GM12878 (cell line): ENCODE results near the gene CPSF4L. TPM values are rescaled to one million over a fixed set of nuclear protein-coding genes. Genes with fewer than 3 reads are reported as not detected.

Source experiments
- ATAC-seq: fragments of 200-7000 bp; cut with Tn5 transposase; 3 replicates; pipeline ENCODE4 v1.9.1; 2020; ENCODE audit warnings: mild to moderate bottlenecking, moderate library complexity
- BruUV-seq: library from RNA; stranded (reverse); fragments of 400-500 nt; replicated peaks from 2 replicates; lab custom pipeline; 2021; lab: Mats Ljungman, UMichigan
- CTCF ChIA-PET: fragments of 300-600 bp; sonication (Branson Sonifier 250); formaldehyde crosslinking; extraction: SDS; loops from one replicate; lab custom pipeline; 2021; ENCODE audit warnings: inconsistent platforms; lab: Yijun Ruan, JAX
- POLR2A ChIA-PET: fragments of 350-600 bp; formaldehyde crosslinking; extraction: SDS; loops from one replicate; lab custom pipeline; 2021; ENCODE audit warnings: inconsistent platforms; lab: Charles Lee
- RAD21 ChIA-PET: fragments of 300-600 bp; sonication (Branson Sonifier 250); formaldehyde crosslinking; loops from one replicate; lab custom pipeline; 2023; ENCODE audit warnings: antibody characterized with exemption; ENCODE audit not compliant: unreplicated experiment; lab: Charles Lee
- SMC1A ChIA-PET: fragments of 300-600 bp; sonication (Branson Sonifier 250); formaldehyde crosslinking; loops from one replicate; lab custom pipeline; 2023; ENCODE audit not compliant: unreplicated experiment, uncharacterized antibody; lab: Charles Lee
- DNase-seq: peaks from one replicate; pipeline ENCODE4 v3.0.0-alpha.2; 2011; ENCODE audit warnings: low read depth, low spot score
- FAIRE-seq: peaks from 3 replicates; lab custom pipeline; 2011; peaks lifted over from hg19 to GRCh38; lab: Jason Lieb, UNC
- H2AFZ ChIP-seq: 2 replicates; pipeline ENCODE4 v1.6.0; 2011; ENCODE audit warnings: low read depth, low read length, control low read depth; ENCODE audit not compliant: control insufficient read depth
- H3K27ac ChIP-seq: 2 replicates; pipeline ENCODE4 v1.5.1; 2011; ENCODE audit warnings: control low read depth; ENCODE audit not compliant: control insufficient read depth, insufficient read depth
- H3K27me3 ChIP-seq, 2 experiments: replicated peaks in 1 of 2; 2 replicates each; pipeline versions ENCODE4 v1.6.0 to v1.6.1; 2011; ENCODE audit warnings: low read length in 1 of 2; ENCODE audit not compliant: control insufficient read depth in 2 of 2, insufficient read depth in 2 of 2
- H3K36me3 ChIP-seq, 2 experiments: 2 replicates each; pipeline ENCODE4 v1.5.1; 2011; ENCODE audit warnings: low read length in 1 of 2; ENCODE audit not compliant: control insufficient read depth in 2 of 2, insufficient read depth in 2 of 2
- H3K4me1 ChIP-seq: 2 replicates; pipeline ENCODE4 v1.6.1; 2011; ENCODE audit warnings: mild to moderate bottlenecking, low read length, moderate library complexity, mixed read lengths; ENCODE audit not compliant: control insufficient read depth, insufficient read depth
- H3K4me2 ChIP-seq: 2 replicates; pipeline ENCODE4 v1.6.0; 2011; ENCODE audit warnings: control low read depth; ENCODE audit not compliant: control insufficient read depth, insufficient read depth
- H3K4me3 ChIP-seq: fragments of 200-600 bp; sonication (generic); 2 replicates; pipeline ENCODE4 v1.5.1; 2016
- H3K79me2 ChIP-seq: 2 replicates; pipeline ENCODE4 v1.6.0; 2011; ENCODE audit warnings: low read length; ENCODE audit not compliant: control insufficient read depth, insufficient read depth
- H3K9ac ChIP-seq: 2 replicates; pipeline ENCODE4 v1.8.0; 2011; ENCODE audit warnings: low read length, control low read depth, mixed read lengths; ENCODE audit not compliant: control insufficient read depth, insufficient read depth
- H3K9me3 ChIP-seq: replicated peaks from 3 replicates; pipeline ENCODE4 v1.5.1; 2011; ENCODE audit warnings: mild to moderate bottlenecking, low read length; ENCODE audit not compliant: control insufficient read depth, insufficient read depth
- H4K20me1 ChIP-seq: 2 replicates; pipeline ENCODE4 v1.6.0; 2011; ENCODE audit not compliant: control insufficient read depth, insufficient read depth
- NR2C1 ChIP-seq: fragments of 450-650 bp; IDR thresholded peaks from 2 replicates; pipeline ENCODE4 v1.6.1; 2017; ENCODE audit warnings: antibody characterized with exemption, mild to moderate bottlenecking, moderate library complexity
- POLR2A ChIP-seq: IDR thresholded peaks from 2 replicates; pipeline ENCODE4 v1.6.1; 2011; ENCODE audit warnings: low read depth, mild to moderate bottlenecking, low read length
- RUNX3 ChIP-seq: IDR thresholded peaks from 2 replicates; pipeline ENCODE4 v1.6.1; 2012; ENCODE audit warnings: low read length, inconsistent platforms
- SUZ12 ChIP-seq: fragments of 200-600 bp; sonication (generic); IDR thresholded peaks from one replicate; pipeline ENCODE4 v1.6.1; 2018; ENCODE audit warnings: antibody characterized with exemption, mild to moderate bottlenecking; ENCODE audit not compliant: unreplicated experiment
- WGBS: methylation state at CpG from one replicate; pipeline ENCODE4 v1.1.6; 2016; ENCODE audit warnings: low lambda C conversion rate; ENCODE audit not compliant: insufficient replicate concordance, insufficient coverage; ENCODE audit errors: missing lambda C conversion rate; 5-methylcytosine and 5-hydroxymethylcytosine counted together
- in situ Hi-C: fragments of 300-500 bp; cut with MboI; formaldehyde crosslinking; loops from 9 replicates; pipeline ENCODE4 v1.14.3; 2018; ENCODE audit warnings: mixed read lengths
- intact Hi-C: fragments of 100-400 bp; cut with micrococcal nuclease; formaldehyde crosslinking; loops from one replicate; pipeline ENCODE4 v1.14.2; 2022; ENCODE audit not compliant: unreplicated experiment
- polyA plus RNA-seq, 11 experiments: library from polyadenylated mRNA; depleted of rRNA in 4 of 11; unstranded in 6 of 11; stranded (reverse) in 5 of 11; fragments of >200 nt; fragmentation: Nextera tagmentation in 4 of 11; fragmentation: Illumina TruSeq in 1 of 11; extraction: Ambion mirVana in 4 of 11; extraction: Trizol in 1 of 11; gene quantifications; 1 replicate in 1 of 11; 2 replicates in 10 of 11; pipeline versions ENCODE4 v1.2.1 to v1.2.3, GENCODE V29; 2011 to 2016; ENCODE audit warnings: inconsistent platforms in 2 of 11, missing spikeins in 2 of 11, low read depth in 1 of 11
- total RNA-seq, 4 experiments: library from RNA; depleted of rRNA in 3 of 4; stranded (reverse); fragments of >200 nt in 3 of 4; fragmentation: Illumina TruSeq in 1 of 4; extraction: Trizol in 1 of 4; gene quantifications; 2 replicates each; pipeline versions ENCODE4 v1.2.1 to v1.2.3, GENCODE V29; 2013 to 2021
- TF ChIP-seq, protein P1 (sequence below): fragments of 450-650 bp; IDR thresholded peaks from 2 replicates; pipeline ENCODE4 v1.6.1; 2017; ENCODE audit warnings: mild to moderate bottlenecking, moderate library complexity
- TF ChIP-seq, protein P2 (sequence below): IDR thresholded peaks from 2 replicates; pipeline ENCODE4 v1.6.1; 2011; ENCODE audit warnings: mild to moderate bottlenecking, low read depth, low read length, moderate library complexity; ENCODE audit not compliant: insufficient replicate concordance

Gene CPSF4L
- total and polyA plus RNA-seq, 10 of the 15 experiments (the other 5 are each of a cell fraction or from before 2014, with no cell fraction given): not detected

DNA sequence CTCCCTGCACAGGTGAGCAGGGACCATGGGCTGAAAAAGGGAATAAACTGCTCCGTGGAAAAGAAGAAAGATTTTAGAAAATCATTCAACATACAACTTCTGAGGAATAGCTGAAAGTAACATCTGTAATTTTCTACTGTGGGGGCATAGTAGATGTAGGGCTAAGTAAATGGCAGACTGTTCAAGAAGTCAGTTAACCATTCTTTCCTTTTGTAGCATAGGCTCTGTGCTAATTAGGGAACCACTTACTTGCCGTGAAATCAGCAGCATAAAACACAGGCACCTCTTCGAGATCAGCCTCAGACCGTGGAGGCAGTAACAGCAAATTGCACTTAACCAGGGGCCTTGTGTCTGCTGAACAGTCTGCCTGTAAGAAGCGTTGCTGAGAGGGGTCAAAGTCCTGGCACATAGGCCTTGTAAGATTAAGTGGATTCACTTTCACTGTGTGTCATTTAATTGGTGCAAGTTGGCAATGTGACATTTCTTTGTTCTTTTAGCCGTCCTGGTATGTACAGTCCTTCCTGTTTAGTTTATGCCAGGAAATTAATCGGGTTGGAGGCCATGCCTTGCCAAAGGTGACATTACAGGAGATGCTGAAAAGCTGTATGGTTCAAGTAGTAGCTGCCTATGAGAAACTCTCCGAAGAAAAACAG lies 58.4 kb downstream of the CPSF4L start (continued):
- TF ChIP-seq, protein P1, sequence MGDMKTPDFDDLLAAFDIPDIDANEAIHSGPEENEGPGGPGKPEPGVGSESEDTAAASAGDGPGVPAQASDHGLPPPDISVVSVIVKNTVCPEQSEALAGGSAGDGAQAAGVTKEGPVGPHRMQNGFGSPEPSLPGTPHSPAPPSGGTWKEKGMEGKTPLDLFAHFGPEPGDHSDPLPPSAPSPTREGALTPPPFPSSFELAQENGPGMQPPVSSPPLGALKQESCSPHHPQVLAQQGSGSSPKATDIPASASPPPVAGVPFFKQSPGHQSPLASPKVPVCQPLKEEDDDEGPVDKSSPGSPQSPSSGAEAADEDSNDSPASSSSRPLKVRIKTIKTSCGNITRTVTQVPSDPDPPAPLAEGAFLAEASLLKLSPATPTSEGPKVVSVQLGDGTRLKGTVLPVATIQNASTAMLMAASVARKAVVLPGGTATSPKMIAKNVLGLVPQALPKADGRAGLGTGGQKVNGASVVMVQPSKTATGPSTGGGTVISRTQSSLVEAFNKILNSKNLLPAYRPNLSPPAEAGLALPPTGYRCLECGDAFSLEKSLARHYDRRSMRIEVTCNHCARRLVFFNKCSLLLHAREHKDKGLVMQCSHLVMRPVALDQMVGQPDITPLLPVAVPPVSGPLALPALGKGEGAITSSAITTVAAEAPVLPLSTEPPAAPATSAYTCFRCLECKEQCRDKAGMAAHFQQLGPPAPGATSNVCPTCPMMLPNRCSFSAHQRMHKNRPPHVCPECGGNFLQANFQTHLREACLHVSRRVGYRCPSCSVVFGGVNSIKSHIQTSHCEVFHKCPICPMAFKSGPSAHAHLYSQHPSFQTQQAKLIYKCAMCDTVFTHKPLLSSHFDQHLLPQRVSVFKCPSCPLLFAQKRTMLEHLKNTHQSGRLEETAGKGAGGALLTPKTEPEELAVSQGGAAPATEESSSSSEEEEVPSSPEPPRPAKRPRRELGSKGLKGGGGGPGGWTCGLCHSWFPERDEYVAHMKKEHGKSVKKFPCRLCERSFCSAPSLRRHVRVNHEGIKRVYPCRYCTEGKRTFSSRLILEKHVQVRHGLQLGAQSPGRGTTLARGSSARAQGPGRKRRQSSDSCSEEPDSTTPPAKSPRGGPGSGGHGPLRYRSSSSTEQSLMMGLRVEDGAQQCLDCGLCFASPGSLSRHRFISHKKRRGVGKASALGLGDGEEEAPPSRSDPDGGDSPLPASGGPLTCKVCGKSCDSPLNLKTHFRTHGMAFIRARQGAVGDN: peak; percentile 65; the same call in 1 of the 2 replicates
- no peak for TF ChIP-seq SUZ12
- no peak for TF ChIP-seq RUNX3

DNA sequence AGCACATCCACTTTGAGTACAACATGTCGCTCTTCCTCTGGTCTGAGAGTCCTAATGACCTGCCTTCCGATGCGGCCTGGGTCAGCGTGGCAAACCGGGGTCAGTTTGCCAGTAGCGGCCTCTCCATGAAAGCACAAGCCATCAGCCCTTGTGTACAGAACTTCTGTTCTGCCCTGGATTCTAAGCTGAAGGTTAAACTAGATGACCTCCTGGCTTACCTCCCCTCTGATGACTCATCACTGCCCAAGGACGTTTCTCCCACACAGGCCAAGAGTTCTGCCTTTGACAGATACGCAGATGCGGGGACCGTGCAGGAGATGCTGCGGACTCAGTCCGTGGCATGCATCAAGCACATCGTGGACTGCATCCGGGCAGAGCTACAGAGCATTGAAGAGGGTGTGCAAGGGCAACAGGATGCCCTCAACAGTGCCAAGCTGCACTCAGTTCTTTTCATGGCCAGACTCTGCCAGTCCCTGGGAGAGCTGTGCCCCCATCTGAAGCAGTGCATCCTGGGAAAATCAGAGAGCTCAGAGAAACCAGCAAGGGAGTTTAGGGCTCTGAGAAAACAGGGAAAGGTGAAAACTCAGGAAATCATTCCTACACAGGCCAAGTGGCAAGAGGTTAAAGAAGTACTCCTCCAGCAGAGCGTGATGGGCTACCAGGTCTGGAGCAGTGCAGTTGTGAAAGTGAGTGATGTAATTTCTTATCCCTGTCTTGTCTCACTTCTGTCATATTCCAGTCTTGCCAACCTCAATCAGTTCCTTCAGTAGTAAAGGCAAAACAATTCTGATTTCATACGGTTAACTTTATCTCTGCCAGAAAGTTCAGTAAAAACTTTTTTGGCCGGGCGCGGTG lies 60.2 kb downstream of the CPSF4L start:
- ATAC-seq (no peak), FAIRE-seq (no peak), DNase-seq (no peak)
- intact Hi-C loops: no loop called here
- no peak overlapping the region for H3K9ac ChIP-seq
- ChIA-PET CTCF (interaction anchor here (0.9 to 4.7 kb wide), 3 partner anchors 10 to 645 kb away, joined by 3 to 20 read pairs (median 19); partner anchors contain the start of gene COG1), POLR2A (interaction anchor here (1.4 kb wide), 1 partner anchor 9 kb away, joined by 3 read pairs; the partner anchor contains the start of gene COG1), RAD21 (interaction anchor here (0.9 to 3.2 kb wide), 3 partner anchors 10 to 170 kb away, joined by 3 to 21 read pairs (median 4); no protein-coding TSS in a partner anchor), SMC1A (interaction anchor here (2.1 to 2.8 kb wide), 2 partner anchors 27 to 31 kb away, joined by 9 to 11 read pairs; a partner anchor contains a TSS)
- no peak overlapping the region for H2AFZ ChIP-seq
- no peak overlapping the region for H3K4me3 ChIP-seq
- TF ChIP-seq, protein P2, sequence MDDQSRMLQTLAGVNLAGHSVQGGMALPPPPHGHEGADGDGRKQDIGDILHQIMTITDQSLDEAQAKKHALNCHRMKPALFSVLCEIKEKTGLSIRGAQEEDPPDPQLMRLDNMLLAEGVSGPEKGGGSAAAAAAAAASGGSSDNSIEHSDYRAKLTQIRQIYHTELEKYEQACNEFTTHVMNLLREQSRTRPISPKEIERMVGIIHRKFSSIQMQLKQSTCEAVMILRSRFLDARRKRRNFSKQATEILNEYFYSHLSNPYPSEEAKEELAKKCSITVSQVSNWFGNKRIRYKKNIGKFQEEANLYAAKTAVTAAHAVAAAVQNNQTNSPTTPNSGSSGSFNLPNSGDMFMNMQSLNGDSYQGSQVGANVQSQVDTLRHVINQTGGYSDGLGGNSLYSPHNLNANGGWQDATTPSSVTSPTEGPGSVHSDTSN: no peak
- peak; percentile 26; the same call in 1 of the 2 replicates for TF ChIP-seq POLR2A
- TF ChIP-seq NR2C1: no peak
- no peaks in the 10 kb centered on the region for H3K79me2 ChIP-seq
- in situ Hi-C loops: no loop called here
- WGBS: 90% methylated on average over 19 of the region's 19 CpGs
- H3K4me1 ChIP-seq: no peaks in the 10 kb centered on the region
- H3K4me2 ChIP-seq: no peak overlapping the region
- H3K27ac ChIP-seq: no peak overlapping the region
- no peaks in the 10 kb centered on the region; the same call in 1 of the 2 replicates for H4K20me1 ChIP-seq
- peaks cover 24 to 37% of the 10 kb centered on the region in 2 experiments for H3K36me3 ChIP-seq
- H3K9me3 ChIP-seq: no peaks in the 10 kb centered on the region
- BruUV-seq: no TSS peak
- H3K27me3 ChIP-seq: no peaks in the 10 kb centered on the region
